Measurements from ENCODE around the gene LRFN4.

Gene LRFN4

GRCh38 chr11:66845876-66846212, 11.0 kb upstream of the LRFN4 start:
- no peak for FAIRE-seq

- no peak for FAIRE-seq
These were observed 10.2 kb upstream of the LRFN4 start for GRCh38 chr11:66846671-66847091.

DNA sequence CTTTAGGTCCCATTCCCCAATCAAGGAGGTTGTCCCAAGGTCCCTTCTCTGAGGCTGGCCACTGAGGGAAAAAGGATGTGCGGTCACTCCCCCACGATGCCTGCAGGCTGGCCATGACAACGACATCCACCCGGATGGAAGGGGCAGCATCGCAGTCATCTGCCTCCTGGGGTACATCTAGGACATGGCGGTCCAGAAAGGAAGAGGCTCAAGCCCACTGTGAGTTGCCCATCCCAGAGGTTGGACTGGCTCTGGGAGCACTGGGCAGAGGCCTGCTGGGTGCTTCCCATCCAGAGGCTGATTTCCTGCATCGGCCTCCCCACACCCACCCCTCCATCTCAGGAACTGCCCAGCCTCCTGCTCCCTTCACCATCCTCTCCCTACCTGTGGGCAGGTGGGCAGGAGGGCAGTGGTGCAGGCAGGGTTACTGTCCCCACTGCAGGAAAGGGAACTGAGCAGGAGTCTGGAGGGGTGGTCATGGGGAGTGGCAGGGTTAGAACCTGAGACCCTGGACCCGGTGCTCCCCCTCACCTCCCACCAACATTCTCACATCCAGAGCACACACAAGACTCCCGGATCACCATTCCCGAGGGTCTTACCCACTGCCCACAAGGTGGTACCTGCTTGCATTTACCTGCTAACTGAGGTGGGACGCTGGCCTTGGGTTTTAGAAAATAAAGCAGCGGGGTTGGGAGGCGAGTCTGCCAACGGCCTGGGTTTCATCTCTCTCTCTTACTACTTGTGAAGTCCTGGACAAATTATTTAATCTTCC, 9.2 kb upstream of the LRFN4 start:
- FAIRE-seq, result no peak

- FAIRE-seq, result no peak
These were observed 8.0 kb upstream of the LRFN4 start for GRCh38 chr11:66848671-66849500.

DNA sequence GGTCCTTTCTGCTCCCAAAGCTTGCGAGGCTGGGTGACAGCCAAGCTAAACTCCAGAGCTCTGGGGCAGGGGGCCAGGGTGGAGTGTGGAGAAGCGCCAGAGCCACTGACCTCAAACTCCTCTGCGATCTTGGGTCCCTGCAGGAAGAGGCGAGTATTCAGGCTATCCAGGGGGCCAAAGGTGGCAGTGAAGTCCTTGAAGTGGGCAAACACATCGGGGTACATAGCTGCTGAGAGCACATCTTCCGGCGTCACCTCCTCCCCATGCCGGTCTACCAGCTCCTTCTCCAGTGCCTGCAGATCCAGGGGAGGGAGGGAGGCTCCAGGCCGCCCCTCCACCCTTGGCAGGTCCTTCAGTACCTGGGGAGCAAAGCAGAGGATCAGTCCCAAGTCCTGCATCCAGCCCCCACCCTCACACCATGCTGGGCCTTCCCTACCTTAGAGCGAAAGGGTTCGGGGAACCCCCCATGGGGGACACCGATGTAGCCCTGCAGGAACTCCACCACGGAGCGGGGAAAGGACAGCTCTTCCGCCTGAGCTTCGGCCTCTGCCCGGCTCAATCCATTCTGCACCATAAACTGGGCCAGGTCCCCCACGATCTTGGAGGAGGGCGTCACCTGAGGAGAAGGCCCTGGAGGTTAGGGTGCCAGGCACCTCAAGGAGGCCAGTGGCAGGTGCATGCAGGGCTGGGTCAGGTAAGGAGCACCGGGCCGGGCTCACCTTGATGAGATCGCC, 7.2 kb upstream of the LRFN4 start:
- FAIRE-seq, result no peak

DNA sequence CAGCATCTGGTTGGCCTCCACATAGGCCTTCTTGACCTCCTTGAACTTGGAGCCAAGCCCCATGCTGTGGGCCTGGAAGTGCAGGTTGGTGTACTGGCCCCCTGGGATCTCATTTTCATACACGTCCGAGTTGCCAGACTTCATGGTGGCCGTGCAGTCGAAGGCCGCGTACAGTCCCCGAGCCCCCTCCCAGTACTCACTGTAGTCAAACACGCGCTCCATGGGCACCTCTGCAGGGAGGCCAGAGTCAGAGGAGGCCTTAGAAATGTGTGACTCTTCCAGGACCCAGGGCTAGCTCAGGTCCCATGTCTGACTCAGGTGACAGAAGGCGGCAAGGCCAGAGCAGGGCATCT, 6.7 kb upstream of the LRFN4 start:
- FAIRE-seq, result no peak

- no peak for FAIRE-seq
These were observed 6.2 kb upstream of the LRFN4 start for GRCh38 chr11:66850588-66851238.

- FAIRE-seq, result no peak
These were observed 5.6 kb upstream of the LRFN4 start for GRCh38 chr11:66851239-66851596.

- no peak for FAIRE-seq
These were observed 5.0 kb upstream of the LRFN4 start for GRCh38 chr11:66851698-66852465.

- FAIRE-seq, result no peak
These were observed 4.2 kb upstream of the LRFN4 start for GRCh38 chr11:66852466-66853241.

DNA sequence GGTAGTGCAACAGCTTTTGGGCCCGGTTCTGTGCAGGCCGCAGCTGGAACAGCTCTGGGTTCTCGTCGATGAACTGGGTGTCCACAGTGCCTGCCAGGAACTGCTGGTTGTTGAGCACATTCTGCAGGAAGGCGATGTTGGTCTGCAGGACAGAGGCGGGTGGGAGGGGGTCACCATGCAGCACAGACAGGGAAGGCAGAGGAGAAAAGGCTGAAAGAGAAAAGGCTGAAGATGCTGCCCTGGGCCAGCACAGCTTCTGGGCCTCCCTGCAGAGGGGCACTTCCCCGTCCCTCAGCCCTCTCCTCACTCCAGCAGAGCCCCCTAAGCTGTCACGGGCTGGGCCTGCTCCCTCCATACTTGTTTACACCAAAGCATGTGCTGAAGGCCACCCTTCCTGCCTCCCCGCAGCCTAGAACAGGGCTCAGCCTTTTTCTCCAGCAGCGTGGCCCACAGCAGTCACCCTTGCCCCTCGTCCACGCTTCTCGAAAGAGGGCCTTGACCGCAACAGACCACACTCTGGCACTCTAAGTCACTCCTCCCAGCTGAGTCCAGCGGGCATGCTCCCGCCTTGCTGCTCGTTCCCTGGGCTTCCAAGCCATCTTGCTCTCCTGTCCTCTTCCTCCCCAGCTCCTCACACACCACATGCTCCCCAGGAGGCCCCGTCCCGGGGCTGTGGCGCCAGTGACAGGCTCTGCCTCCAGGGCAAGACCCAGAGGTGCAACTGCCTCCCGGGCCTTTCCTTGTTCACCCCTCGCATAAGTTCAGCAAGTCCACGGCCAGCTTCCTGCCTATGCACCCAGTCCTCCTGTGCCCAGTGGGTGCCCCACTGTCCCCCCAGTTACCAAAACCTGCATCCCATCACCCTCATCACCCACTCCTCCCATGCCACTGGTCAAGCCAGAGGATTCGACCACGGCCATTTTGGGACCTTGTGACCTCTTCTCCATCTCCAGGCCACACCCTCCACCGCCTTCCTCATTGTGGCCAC, 3.3 kb upstream of the LRFN4 start:
- no peak for FAIRE-seq

DNA sequence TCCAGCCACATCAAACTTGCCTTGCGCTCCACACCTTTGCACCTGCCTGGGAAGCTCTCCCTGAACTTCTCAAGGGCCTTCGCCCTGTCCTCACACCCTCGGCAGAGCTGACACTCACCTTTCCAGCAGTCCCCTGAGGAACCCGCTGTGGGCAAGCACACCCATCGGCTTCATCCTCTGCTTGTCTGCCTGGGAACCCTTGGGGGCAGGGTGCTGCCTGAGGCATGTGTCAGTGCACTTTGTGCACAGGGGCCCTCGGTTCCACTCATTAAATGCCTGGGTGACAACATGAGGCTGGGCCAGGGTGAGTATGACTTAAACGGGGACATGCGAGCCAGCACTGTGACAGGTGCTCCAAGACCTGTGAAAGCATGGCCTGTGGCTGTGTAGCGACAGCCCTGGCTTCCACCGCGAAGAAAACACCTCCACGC, 2.6 kb upstream of the LRFN4 start:
- FAIRE-seq, result no peak

GRCh38 chr11:66854729-66855211, 2.1 kb upstream of the LRFN4 start:
- no peak for FAIRE-seq

DNA sequence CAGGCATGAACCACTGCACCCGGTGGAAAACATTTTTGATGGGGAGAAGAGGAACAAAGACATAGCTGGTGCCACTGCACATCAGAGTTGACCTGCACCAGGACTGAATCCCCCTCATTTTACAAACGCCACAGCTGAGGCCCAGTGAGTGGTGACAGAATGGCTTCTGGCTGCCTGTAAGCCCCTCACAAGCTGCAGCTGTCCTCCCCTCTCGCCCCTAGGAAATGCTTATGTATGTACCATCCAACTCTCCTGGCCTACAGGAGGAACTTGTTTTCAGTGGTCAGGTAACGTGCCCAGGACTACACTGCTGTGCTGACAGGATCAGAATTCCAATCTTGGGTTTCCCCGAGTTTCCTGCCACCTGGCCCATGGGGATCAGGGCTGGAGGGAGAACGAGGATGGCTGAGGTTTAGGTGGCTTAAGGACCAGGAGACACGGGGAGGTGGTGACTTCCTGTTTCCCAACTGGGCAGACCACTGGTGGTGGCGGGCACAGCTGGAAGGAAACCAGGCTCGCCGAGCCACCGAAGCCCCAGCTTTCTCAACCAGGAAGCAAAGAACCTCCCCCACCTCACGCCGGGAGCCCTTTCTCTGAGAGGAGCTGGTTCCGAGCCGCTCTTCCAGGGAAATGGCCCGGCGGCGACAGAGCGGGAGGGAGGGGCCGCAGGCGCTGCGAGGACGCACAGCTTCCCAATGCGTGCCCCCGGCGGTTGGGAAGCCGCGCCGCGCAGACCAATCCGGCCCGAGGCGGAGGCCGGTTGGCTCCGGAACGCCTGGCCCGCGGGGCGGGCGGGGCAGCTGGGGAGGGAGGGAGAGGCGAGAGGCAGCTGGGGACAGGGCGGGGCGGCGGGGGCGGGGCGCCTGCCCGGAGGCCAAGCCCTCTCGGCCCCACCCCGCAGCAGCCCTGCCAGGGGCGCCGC, 1.0 kb upstream of the LRFN4 start:
- no peak for FAIRE-seq

GRCh38 chr11:66857234-66857926, 516 bp downstream of the LRFN4 start:
- no peak for FAIRE-seq

DNA sequence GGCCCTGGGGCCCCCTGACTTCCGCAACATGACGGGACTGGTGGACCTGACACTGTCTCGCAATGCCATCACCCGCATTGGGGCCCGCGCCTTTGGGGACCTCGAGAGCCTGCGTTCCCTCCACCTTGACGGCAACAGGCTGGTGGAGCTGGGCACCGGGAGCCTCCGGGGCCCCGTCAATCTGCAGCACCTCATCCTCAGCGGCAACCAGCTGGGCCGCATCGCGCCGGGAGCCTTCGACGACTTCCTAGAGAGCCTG, 992 bp downstream of the LRFN4 start:
- FAIRE-seq, result no peak

DNA sequence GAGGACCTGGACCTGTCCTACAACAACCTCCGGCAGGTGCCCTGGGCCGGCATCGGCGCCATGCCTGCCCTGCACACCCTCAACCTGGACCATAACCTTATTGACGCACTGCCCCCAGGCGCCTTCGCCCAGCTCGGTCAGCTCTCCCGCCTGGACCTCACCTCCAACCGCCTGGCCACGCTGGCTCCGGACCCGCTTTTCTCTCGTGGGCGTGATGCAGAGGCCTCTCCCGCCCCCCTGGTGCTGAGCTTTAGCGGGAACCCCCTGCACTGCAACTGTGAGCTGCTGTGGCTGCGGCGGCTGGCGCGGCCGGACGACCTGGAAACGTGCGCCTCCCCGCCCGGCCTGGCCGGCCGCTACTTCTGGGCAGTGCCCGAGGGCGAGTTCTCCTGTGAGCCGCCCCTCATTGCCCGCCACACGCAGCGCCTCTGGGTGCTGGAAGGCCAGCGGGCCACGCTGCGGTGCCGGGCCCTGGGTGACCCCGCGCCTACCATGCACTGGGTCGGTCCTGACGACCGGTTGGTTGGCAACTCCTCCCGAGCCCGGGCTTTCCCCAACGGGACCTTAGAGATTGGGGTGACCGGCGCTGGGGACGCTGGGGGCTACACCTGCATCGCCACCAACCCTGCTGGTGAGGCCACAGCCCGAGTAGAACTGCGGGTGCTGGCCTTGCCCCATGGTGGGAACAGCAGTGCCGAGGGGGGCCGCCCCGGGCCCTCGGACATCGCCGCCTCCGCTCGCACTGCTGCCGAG, 1.5 kb downstream of the LRFN4 start:
- no peak for FAIRE-seq
